Measurements from ENCODE around the gene KRTAP5-2.

- TF ChIP-seq EP300 (IDR thresholded peaks at IDR 0.05), result no peak
- TF ChIP-seq CTCF (IDR thresholded peaks at IDR 0.05), result no peak
- TF ChIP-seq POLR2AphosphoS5 (IDR thresholded peaks at IDR 0.05), result no peak
These were observed 45.1 kb upstream of the KRTAP5-2 start for GRCh38 chr11:1643146-1643690.
